ENCODE data around the gene ARMC2.
A peak's percentile ranks its signal among the peaks of the same experiment; 100 is the strongest.
"Not testable (repeated sequence)": the region's sequence is repeated elsewhere in the genome, so short reads cannot be mapped to it uniquely, and the experiment has no call there.

ARMC2 gene

DNA sequence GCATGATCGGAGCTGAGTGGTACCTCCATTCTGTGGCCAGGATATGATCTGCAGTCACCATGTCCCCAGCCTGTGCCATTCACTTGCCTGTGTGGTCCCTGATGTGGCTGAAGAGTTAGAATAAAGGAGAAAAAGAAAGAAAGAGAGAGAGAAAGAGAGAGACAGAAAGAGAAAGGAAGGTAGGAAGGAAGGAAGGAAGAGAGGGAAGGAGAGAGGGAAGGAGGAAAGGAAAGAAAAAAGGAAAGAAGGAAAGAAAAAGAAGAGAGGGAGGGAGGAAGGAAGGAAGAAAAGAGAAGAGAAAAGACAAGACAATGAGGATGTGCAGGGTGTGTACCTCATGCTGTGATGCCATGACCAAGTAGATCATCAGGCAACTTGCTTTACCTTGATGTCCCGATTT lies 22.1 kb downstream of the ARMC2 start:
- no peak for DNase-seq (ENCODE audit: low read depth, low spot score)

DNA sequence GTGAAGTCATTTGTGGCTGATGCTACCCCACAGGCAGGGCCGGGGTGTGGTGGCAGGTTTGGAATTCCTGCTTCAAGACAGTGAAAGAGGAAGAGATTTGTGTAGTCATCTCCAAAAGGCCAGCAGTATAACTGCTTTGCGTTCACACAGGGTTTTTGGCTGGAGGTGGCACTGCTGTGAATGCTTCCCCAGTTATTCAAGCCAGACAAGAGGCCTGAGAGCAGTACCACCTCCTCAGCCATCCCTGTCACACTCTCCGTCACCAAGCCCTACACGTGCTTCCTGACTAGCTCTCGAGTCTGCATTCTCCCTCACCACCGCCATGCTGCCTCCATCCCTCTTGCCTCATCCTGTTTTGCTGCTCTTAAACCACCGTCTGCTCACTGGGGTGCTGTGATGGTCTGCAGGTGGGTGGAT lies 23.9 kb downstream of the ARMC2 start:
- DNase-seq (ENCODE audit: low read depth, low spot score), result no peak

DNA sequence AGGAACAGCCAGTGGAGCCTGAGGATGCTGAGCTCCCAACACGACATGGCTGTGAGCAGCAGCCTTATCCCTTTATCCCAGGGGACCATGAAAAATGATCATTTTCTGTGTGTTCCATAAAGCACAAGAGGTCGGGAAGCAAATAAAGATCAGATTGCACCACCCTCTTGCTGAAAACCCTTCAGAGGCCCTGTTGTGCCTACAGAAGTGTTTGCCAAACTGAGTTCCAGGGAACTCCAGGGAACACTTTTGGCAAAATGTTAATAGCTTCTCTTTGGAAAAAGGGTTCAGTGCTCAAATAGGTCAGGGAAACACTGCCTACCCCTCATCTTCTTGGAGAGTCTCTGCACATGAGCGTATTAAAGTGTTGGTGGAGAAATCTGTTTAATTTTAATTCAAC lies 24.4 kb downstream of the ARMC2 start:
- DNase-seq (ENCODE audit: low read depth, low spot score), result no peak

DNA sequence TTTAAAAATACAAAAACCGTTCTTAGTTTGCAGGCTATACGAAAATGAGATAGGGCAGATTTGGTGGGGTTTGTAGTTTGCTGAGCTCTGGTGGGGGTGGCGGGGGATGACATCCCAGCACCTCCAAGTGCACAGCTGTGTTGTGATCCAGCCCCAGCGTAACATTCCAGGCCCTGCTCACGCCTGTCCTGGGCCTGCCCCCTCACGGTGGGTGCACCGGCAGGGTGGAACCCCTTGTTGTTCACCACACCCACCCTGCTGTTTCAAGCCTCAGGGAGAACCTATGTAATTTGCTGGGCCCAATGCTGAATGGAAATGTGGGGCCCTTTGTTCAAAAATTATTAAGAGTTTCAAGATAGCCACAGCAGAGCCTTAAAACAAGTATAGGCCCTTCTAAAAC lies 25.0 kb downstream of the ARMC2 start:
- DNase-seq (ENCODE audit: low read depth, low spot score), result no peak

DNA sequence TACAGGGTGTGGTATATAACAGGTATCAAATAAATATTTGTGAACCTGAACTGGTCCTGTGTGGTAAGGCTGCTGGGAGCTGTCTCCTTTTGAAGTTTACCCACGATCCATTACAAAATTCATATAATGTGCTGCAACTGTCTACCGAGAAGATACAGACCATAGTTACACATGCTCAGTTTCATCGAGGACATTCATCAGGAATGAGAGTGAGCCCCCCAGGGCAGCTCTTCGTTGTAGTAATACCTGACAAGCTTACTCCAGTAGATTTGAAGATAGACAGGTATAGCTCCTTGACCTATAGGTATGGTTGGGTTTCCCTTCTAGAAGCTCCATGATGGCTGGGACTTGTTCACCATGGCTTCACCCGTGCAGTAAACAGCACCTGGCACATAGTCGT lies 25.7 kb downstream of the ARMC2 start:
- DNase-seq (ENCODE audit: low read depth, low spot score), result no peak

DNA sequence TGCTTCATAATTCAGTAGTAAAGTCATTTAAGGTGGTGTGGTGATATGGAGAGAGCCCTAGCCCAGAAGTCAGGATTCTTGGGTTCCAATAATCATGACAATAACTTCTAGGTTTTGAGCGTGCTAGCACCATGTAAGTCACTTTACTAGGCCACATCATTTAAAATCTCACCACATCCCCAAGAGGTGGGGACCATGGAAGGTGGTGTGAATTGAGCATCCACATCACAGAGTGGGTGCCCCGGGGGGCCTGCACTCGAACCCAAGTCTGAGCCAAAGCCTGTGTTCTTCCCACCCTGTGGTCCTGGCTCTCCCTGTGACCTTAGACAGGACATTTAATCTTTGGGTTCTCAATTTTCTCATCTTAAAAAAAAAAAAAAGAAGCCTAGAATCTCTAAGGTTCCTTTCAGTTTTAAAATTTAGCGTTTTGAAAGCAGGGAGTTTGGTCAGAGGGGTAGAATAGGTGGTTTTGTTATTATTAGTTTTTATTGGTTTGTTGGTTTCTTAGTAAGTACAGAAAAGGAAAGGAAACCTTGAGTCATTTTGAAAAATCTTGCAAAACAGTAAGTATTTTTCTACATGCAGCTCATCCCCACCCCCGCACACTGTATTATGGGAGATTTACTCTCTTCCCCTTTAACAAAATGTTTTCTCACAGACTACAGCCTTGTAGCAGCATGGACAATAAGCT lies 26.4 kb downstream of the ARMC2 start:
- DNase-seq (ENCODE audit: low read depth, low spot score), result no peak

DNA sequence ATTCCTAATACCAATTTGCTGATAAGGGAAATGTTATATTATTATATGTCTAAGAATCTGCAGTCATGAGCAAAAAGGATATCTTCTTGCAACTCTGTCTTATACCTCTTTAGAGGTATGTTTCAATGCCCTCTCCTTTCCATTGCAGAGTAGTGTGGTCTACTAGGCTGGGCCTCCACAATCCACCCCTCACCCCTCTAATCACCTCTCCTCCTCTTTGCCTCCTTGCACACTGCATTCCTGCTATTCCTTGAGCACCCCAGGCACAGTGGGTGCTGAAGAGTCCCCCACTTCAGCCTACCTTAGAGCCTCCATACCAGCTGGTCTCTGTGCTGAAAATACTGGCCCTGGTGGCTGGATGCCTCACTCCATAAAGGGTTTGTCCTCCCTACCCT lies 26.9 kb downstream of the ARMC2 start:
- DNase-seq (ENCODE audit: low read depth, low spot score), result no peak

DNA sequence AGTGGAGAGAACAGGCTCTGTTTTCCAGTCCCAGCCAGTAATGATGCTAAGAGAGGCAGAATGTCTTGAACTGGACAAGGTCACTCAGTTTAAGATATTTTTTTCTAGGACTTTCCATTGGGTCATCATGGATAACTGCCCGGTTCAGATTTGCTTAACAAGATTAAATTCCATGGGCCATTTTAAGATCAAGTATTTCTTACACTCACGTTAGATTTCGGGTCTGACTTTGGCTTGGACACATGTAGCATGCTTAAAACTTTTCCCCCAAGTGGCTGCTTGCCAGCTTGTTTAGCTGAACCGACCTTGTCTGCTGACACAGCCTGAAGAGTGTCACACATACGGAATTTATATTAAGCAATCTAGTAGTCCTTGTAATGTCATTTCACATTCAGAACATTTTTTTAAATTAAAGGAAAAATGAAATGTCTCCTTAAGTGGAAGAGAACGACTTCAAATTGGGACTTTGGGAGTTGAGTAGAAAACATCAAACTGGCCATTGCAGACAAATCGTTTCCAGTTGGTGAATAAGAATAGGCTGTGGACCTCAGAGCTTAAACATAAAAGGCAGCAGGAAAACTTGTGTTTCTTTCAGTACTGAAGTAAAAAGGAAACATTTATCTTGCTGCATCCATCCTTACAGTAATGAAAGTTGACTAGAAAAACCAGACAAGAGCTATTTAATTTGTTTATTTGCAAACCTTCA lies 29.0 kb downstream of the ARMC2 start:
- DNase-seq (ENCODE audit: low read depth, low spot score), result no peak

DNA sequence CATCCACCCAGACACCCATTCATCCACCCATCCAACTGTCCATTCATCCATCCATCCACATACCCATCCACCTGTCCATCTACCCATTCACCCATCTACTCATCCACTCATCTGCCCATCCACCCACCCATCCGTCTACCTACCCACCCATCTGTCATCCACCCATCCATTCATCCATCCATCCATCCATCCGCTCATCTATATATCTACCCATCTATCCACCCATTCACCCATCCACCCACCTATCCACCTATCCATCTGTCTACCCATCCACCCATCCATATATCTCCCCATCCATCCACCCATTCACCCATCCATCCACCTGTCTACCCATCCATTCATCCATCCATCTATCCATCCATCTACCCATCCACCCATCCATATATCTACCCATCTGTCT lies 30.7 kb downstream of the ARMC2 start:
- DNase-seq (ENCODE audit: low read depth, low spot score), result no peak

DNA sequence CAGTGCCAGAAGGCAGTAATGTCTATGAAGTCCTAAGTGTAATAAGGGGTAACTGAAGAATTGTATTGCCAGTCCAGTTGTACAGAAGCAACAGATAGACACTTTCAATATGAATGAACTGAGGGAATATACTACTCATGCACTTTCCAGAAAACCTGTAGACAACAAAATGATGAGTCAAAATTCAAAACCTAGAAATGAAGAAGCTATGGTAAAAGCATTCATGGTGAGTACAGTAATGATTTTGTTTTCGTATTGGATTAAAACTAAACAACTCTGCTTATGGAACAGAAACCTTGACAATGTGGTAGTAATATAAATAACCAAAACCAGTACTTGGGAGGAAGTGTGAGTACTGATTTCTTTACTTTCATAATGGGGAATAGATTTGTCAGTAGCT lies 35.0 kb downstream of the ARMC2 start:
- no peak for DNase-seq (ENCODE audit: low read depth, low spot score)

DNA sequence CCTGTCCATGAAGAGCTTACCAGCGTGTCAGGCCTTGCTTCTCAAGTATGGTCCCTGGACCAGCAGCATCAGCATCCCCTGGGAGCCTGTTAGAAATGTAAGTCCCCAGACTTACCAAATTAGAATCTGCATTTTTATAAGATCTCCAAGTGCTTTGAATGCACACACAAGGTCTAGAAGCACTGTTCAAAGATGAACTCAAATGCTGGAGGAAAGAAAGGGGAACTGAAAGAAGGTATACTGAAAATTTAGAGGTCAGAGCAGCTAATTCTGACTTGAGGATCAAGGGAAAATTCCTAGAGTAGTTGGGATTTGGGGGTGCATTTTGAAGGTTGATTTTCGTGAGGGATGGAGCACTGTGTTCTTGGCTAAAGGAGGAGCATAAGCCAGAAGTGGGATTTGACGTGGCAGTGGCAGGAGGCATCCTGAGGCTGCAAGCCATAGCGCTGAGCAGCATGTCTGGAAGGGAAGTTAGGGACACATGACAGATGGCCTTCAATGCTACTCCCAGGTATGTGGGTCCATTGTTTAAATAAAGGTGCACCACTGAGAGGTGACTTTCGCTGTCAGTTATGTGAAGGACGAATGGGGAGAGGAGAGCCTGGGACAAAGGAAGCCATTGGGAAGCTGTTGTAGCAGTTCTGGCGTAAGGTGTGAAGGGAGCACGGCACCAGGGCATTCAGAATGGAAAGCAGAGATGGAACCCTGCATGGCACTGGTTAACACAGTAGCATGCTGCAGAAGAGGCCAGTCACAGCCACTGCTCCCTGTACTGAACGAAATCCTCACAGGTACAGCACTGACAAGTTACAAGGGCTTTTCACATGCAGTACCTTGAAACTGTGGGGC lies 36.2 kb downstream of the ARMC2 start:
- DNase-seq (ENCODE audit: low read depth, low spot score), result peak; percentile 12

DNA sequence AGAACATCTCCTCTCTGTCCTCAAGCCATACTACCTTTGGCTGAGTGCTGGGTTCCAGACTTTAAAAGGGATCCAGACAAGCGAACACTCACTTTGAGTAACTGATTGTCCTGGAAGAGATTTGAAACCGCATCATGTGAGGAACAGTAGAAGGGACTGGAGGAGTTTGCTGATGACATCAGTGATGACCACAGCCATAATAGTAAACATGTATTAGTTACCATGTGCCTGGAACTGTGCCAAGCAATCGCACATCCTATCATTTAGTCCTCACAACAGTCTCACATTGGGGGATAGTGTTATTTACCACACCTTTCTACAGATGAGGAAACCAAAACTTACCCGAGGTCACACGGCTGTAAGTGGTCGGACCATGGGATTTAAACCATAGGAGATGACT lies 39.8 kb downstream of the ARMC2 start:
- no peak for DNase-seq (ENCODE audit: low read depth, low spot score)

DNA sequence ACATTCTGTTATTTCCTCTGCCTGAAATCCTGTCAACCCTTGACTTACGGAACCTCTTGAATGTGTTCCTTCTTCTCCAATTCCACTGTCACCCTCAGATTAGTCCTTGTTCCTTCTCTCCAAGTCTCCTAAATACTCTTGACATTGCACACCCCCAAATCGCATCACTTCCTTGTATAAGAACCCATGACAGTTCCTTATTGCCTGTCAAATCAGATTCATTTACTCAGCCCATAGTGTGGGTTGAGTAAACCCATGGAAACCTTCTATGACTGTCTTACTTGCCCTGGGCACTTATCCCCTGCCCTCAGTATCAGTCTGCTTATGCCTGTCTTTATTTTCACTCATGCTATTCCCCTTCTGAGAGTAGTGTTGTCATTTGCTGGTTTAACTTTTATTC lies 40.5 kb downstream of the ARMC2 start:
- no peak for DNase-seq (ENCODE audit: low read depth, low spot score)

DNA sequence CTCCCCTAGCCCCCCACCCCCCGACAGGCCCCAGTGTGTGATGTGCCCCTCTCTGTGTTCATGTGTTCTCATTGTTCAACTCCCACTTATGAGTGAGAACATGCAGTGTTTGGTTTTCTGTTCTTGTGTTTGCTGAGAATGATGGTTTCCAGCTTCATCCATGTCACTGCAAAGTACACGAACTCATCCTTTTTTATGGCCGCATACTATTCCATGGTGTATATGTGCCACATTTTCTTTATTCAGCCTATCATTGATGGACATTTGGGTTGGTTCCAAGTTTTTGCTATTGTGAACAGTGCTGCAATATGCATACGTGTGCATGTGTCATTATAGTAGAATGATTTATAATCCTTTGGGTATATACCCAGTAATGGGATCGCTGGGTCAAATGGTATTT lies 42.7 kb downstream of the ARMC2 start:
- DNase-seq (ENCODE audit: low read depth, low spot score), result not testable (repeated sequence)

DNA sequence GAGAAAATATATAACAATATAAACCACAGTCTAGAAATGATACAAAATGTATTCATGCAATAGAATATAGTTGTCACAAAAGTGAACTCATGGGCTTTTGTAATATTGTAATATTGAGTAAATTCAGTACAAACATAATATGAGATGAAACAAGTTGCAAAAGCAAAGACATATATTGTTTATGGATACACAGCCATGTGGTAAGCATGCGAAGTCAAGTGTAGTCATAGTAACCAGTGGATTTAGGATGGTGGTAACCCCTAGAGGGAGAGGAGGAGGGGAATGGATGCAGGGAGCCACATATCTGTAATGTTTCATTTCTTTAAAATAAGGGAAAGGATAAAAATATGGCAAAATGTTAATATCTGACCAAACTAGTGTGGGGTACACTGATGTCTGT lies 47.3 kb downstream of the ARMC2 start:
- DNase-seq (ENCODE audit: low read depth, low spot score), result no peak

DNA sequence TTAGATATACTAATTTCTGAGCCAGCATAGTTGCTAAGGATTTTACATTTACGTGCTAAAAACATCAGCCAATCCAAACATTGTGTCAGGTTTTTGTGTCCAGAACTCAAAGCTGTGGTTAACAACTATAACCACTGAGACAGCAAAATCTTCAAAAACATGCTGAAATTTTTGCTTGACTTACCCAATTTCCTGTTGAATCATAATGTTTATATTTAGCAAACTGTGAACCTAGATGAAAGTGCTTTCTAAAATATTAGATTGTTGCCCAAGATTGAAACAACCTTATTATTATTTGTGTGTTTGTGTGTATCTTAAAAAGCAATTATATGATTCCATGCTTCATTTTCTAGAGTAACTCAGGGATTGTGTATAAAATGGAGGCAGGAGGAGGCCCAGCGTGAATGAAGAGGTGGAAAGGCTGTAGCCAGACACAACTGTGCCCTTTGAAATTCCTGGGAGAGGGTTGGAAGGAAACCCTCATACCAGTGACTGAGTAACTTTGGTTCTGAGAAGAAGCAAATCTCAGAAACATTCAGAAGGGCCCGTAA lies 48.0 kb downstream of the ARMC2 start:
- no peak for DNase-seq (ENCODE audit: low read depth, low spot score)

DNA sequence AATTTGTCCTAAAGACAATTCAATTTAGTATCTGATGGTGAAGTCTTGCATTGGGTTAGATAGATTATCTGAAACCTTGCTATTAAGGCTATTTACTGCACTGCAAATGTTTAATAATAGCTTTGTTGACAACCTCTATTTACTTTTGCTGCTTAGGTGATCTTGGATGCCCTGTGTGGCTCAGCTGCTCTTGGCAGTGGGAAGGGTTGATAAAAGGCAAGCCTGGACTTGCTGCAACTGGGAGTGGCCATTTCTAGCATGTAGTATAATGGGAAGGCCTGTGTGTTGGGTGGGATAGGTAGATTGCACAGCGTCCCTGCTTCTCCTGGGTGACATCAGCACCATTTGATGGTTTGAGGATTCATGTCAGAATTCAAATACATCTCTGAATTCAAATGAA lies 49.1 kb downstream of the ARMC2 start:
- no peak for DNase-seq (ENCODE audit: low read depth, low spot score)

DNA sequence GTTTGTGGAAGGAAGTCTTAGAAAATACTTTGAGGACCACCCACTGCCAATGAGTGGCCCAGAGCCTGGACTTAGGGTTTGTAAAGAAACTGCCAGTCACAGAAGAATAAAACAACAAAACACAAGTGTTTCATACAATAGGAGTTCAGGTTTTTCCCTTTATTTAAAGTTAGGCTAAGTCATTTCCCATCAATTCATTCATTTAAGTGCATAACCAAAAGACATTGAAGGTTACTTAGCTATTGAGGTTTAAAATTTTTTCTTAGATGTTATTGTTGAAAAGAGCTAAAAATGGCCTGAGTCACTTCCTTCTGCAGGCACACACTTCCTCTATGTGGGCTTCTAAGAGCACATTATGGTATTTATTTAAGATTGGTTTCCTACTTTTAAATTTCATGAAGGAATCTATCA lies 54.2 kb downstream of the ARMC2 start:
- DNase-seq (ENCODE audit: low read depth, low spot score), result no peak

DNA sequence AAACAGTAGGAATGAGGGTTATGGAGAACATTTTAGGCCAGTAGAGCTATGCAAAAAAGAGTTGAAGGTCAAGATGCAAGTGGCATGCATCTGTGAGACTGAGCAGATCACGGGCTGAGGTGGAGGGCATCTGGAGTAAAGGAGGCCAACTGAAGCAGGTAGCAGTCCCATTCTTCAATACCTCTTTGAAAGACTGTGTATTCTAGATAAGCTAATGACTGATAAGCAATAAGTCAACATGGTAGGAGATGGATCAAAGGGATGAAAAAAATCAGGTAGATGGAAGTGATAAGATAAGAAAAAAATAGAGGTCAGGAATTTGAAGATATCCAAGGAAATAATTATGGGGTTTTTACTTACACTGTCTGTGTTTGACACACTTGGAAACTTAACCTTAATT lies 55.6 kb downstream of the ARMC2 start:
- DNase-seq (ENCODE audit: low read depth, low spot score), result no peak

DNA sequence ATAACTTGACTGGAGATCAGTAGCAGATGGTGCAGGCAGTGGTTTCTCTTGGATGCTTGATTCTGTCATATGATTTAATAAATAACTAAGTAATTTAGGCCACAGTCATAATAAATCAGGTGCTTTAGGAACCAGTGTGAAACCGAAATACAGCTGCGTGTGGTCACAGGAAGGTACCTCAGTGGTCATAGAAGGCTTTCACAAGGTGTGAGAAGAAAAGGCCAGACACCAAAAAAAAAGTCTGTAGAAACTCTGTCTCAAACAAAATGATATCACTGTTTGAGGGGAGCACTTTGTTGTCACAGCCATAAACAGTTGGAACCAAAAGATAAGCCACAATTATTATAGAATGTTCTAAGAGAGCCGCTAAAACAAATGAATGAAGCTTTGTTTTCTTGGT lies 56.5 kb downstream of the ARMC2 start:
- DNase-seq (ENCODE audit: low read depth, low spot score), result no peak

DNA sequence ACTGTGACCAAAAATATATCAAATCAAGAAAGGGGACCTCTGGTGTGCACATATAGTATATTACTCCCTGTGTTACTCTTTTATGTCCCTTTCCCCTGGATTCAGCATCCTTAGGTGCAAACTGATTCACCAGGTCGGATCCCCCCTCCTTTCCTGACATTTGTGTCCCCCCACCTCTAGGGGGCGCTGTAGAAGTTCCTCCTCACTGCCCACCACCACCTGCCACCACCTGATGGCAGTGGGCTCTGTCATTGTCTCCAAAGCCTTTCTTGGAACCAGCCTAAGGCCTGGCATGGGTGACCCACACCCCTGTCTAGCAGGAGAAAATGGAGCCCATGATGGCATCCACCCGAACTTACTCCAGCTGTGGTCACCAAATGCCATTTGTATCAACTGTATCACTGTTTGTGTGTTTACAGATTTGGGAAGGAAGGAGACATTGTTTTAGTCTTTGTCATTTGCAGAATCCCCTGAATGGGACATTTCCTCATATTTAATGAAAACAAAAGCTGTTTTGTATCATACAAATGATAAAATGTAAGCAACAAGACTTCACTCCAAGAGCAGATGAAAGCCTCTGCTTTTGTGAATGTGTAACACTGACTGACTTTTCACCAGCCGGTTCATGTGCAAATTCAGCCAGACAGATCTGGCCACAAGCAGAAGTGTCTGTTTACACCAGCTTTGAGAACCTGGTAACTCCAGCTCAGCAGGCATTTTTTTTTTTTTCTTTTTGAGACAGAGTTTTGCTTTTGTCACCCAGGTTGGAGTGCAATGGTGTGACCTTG lies 66.2 kb downstream of the ARMC2 start:
- DNase-seq (ENCODE audit: low read depth, low spot score), result peak; percentile 20

DNA sequence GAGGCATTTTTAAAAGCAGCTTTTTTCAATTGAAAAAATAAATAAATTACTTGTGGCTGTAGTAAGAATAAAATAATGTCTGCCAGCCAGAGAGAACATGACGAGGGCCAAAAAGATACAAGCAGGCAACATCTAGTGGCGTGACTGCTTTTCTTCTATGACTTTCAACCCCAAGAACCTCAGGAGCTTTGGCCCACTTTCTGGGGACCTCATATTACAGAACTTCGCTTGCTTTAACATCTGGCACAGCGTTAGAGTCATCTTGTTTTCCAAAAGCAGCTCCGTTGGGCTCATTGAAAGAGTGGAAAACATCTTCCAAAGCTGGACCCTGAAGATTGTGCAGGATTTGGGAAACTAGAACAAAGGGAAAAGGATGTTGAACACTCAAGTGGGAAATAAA lies 67.0 kb downstream of the ARMC2 start:
- DNase-seq (ENCODE audit: low read depth, low spot score), result no peak
